Fibroblast of lung (primary cell): ENCODE measurements around the gene ANXA6. TPM values are rescaled to one million over a fixed set of nuclear protein-coding genes. Genes with fewer than 3 reads are reported as not detected.

Experiments
- DNase-seq, 2 donors: peaks; one replicate each; pipeline versions ENCODE4 v3.0.0 to v3.0.0-alpha.2; 2010; ENCODE audit warnings: low read depth in 2 of 2
- H2AFZ ChIP-seq: 2 replicates; pipeline ENCODE4 v1.5.1; 2012; ENCODE audit warnings: low read length, control low read depth, inconsistent platforms
- H3K27ac ChIP-seq: 2 replicates; pipeline ENCODE4 v1.5.1; 2011; ENCODE audit warnings: low read length, control low read depth; ENCODE audit not compliant: insufficient read depth
- H3K27me3 ChIP-seq: 2 replicates; pipeline ENCODE4 v1.5.1; 2011; ENCODE audit warnings: mild to moderate bottlenecking, low read length; ENCODE audit not compliant: control insufficient read depth, insufficient read depth
- H3K36me3 ChIP-seq: 2 replicates; pipeline ENCODE4 v1.5.1; 2011; ENCODE audit warnings: low read length; ENCODE audit not compliant: control insufficient read depth, insufficient read depth
- H3K4me1 ChIP-seq: 2 replicates; pipeline ENCODE4 v1.5.1; 2011; ENCODE audit warnings: low read length; ENCODE audit not compliant: control insufficient read depth, insufficient read depth; ENCODE audit errors: extremely low read depth
- H3K4me2 ChIP-seq: 2 replicates; pipeline ENCODE4 v1.5.1; 2011; ENCODE audit warnings: low read length, control low read depth; ENCODE audit not compliant: insufficient read depth; ENCODE audit errors: extremely low read depth
- H3K4me3 ChIP-seq, 4 experiments: fragments of 200-600 bp in 1 of 4; sonication (generic) in 1 of 4; replicated peaks in 1 of 4; 2 replicates each; pipeline ENCODE4 v1.5.1; 2011 to 2016; ENCODE audit warnings: low read length in 4 of 4, low read depth in 3 of 4, mild to moderate bottlenecking in 3 of 4, control low read depth in 2 of 4, inconsistent platforms in 1 of 4, mixed read lengths in 1 of 4; ENCODE audit not compliant: insufficient read depth in 1 of 4; ENCODE audit errors: control extremely low read depth in 1 of 4
- H3K79me2 ChIP-seq: 2 replicates; pipeline ENCODE4 v1.5.1; 2012; ENCODE audit warnings: mild to moderate bottlenecking, low read length, inconsistent platforms; ENCODE audit not compliant: control insufficient read depth, insufficient read depth
- H3K9ac ChIP-seq: 2 replicates; pipeline ENCODE4 v1.5.1; 2011; ENCODE audit warnings: mild to moderate bottlenecking, low read length, control low read depth; ENCODE audit not compliant: insufficient read depth
- H3K9me3 ChIP-seq: 2 replicates; pipeline ENCODE4 v1.5.1; 2012; ENCODE audit warnings: low read depth, low read length; ENCODE audit not compliant: control insufficient read depth, insufficient read depth
- H4K20me1 ChIP-seq: 2 replicates; pipeline ENCODE4 v1.5.1; 2011; ENCODE audit warnings: low read length; ENCODE audit not compliant: control insufficient read depth, insufficient read depth; ENCODE audit errors: extremely low read depth
- CTCF ChIP-seq, 2 donors: IDR thresholded peaks in 1 of 2; conservative IDR thresholded peaks in 1 of 2; 1 replicate in 1 of 2; 2 replicates in 1 of 2; pipeline ENCODE4 v1.5.1; 2011 to 2012; ENCODE audit warnings: low read length in 2 of 2, control low read depth in 1 of 2, inconsistent platforms in 1 of 2, low read depth in 1 of 2, mild to moderate bottlenecking in 1 of 2
- EZH2 ChIP-seq: IDR thresholded peaks from 2 replicates; pipeline ENCODE4 v1.5.1; 2012; ENCODE audit warnings: low read length, control low read depth, mild to moderate bottlenecking; ENCODE audit errors: missing control alignments
- polyA plus RNA-seq, 2 donors: library from polyadenylated mRNA; depleted of rRNA in 1 of 2; stranded (reverse) in 1 of 2; unstranded in 1 of 2; fragments of >200 nt; gene quantifications; 2 replicates each; pipeline ENCODE4 v1.2.1, GENCODE V29; 2011 to 2012; ENCODE audit warnings: missing spikeins in 1 of 2
- total RNA-seq: library from RNA; depleted of rRNA; stranded (reverse); fragments of >200 nt; gene quantifications from 2 replicates; pipeline ENCODE4 v1.2.1, GENCODE V29; 2014

Gene ANXA6
- total and polyA plus RNA-seq, 2 donors (not counting 1 experiment from before 2014, with no cell fraction given): 591 to 615 TPM

GRCh38 chr5:151121665-151122064, 35.9 kb downstream of the ANXA6 start:
- H3K79me2 ChIP-seq: no peaks in the 10 kb centered on the region
- H3K36me3 ChIP-seq: peaks cover 54% of the 10 kb centered on the region
- H3K4me1 ChIP-seq: peaks cover 2% of the 10 kb centered on the region
- no peak overlapping the region for H3K9ac ChIP-seq
- no peak overlapping the region for H2AFZ ChIP-seq
- H4K20me1 ChIP-seq: peaks cover 3% of the 10 kb centered on the region
- no peaks in the 10 kb centered on the region for H3K27me3 ChIP-seq
- H3K27ac ChIP-seq: no peak overlapping the region
- H3K4me2 ChIP-seq: no peak overlapping the region
- DNase-seq: no peak
- H3K4me3 ChIP-seq: no peak overlapping the region
- H3K9me3 ChIP-seq: no peaks in the 10 kb centered on the region
- TF ChIP-seq CTCF (conservative IDR thresholded peaks at IDR 0.05 in 1 of 2, IDR thresholded peaks at IDR 0.05 in 1 of 2; ENCODE audit: low read depth in 1 of 2, low read length in 2 of 2) (no peak), EZH2 (no peak)

- Histone ChIP-seq H4K20me1 (peaks cover 3% of the 10 kb centered on the region), H3K9me3 (no peaks in the 10 kb centered on the region), H3K27ac (no peak overlapping the region), H3K79me2 (no peaks in the 10 kb centered on the region), H3K9ac (no peak overlapping the region), H3K4me3 (no peak overlapping the region), H3K27me3 (no peaks in the 10 kb centered on the region), H3K4me1 (peaks cover 2% of the 10 kb centered on the region), H3K36me3 (peaks cover 52% of the 10 kb centered on the region), H2AFZ (no peak overlapping the region), H3K4me2 (no peak overlapping the region)
- no peak for DNase-seq
- TF ChIP-seq EZH2: no peak
- no peak for TF ChIP-seq CTCF (conservative IDR thresholded peaks at IDR 0.05 in 1 of 2, IDR thresholded peaks at IDR 0.05 in 1 of 2; ENCODE audit: low read depth in 1 of 2, low read length in 2 of 2)
Measured at GRCh38 chr5:151121095-151121494, 36.5 kb downstream of the ANXA6 start.

- Histone ChIP-seq H2AFZ (no peak overlapping the region), H3K9ac (no peak overlapping the region), H3K27ac (no peak overlapping the region), H3K4me1 (peaks cover 2% of the 10 kb centered on the region), H3K9me3 (no peaks in the 10 kb centered on the region), H3K79me2 (no peaks in the 10 kb centered on the region), H4K20me1 (peaks cover 3% of the 10 kb centered on the region), H3K4me3 (no peak overlapping the region), H3K36me3 (peaks cover 42% of the 10 kb centered on the region), H3K4me2 (no peak overlapping the region), H3K27me3 (no peaks in the 10 kb centered on the region)
- no peak for TF ChIP-seq EZH2
- no peak for TF ChIP-seq CTCF (conservative IDR thresholded peaks at IDR 0.05 in 1 of 2, IDR thresholded peaks at IDR 0.05 in 1 of 2; ENCODE audit: low read depth in 1 of 2, low read length in 2 of 2)
- no peak for DNase-seq
Measured at GRCh38 chr5:151118913-151119575, 38.5 kb downstream of the ANXA6 start.
